ENCODE data around the gene BECN2. TPM values are rescaled to one million over a fixed set of nuclear protein-coding genes. Genes with fewer than 3 reads are reported as not detected.
"Not testable (repeated sequence)": the region's sequence is repeated elsewhere in the genome, so short reads cannot be mapped to it uniquely, and the experiment has no call there.

Gene BECN2
- total RNA-seq, 4 donors from 2014 or later: not detected

- no peaks in the 10 kb centered on the region for H3K36me3 ChIP-seq
- no peak for TF ChIP-seq EP300 (IDR thresholded peaks at IDR 0.05)
- no peak for TF ChIP-seq POLR2A (IDR thresholded peaks at IDR 0.05; ENCODE audit: low read depth)
- TF ChIP-seq, protein P1, sequence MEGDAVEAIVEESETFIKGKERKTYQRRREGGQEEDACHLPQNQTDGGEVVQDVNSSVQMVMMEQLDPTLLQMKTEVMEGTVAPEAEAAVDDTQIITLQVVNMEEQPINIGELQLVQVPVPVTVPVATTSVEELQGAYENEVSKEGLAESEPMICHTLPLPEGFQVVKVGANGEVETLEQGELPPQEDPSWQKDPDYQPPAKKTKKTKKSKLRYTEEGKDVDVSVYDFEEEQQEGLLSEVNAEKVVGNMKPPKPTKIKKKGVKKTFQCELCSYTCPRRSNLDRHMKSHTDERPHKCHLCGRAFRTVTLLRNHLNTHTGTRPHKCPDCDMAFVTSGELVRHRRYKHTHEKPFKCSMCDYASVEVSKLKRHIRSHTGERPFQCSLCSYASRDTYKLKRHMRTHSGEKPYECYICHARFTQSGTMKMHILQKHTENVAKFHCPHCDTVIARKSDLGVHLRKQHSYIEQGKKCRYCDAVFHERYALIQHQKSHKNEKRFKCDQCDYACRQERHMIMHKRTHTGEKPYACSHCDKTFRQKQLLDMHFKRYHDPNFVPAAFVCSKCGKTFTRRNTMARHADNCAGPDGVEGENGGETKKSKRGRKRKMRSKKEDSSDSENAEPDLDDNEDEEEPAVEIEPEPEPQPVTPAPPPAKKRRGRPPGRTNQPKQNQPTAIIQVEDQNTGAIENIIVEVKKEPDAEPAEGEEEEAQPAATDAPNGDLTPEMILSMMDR (IDR thresholded peaks at IDR 0.05): no peak
- TF ChIP-seq POLR2AphosphoS5 (IDR thresholded peaks at IDR 0.05): no peak
- H3K4me3 ChIP-seq: no peak overlapping the region
- H3K27me3 ChIP-seq: no peaks in the 10 kb centered on the region
- intact Hi-C loops (cut with DNase I): no loop called here
- DNase-seq (ENCODE audit: extremely low spot score): no peak
- H3K27ac ChIP-seq (replicated peaks in 1 of 4): no peak overlapping the region
- WGBS: 80% methylated on average over 1 of the region's 1 CpG
- H3K4me1 ChIP-seq: no peaks in the 10 kb centered on the region
- H3K9me3 ChIP-seq: no peaks in the 10 kb centered on the region
These were observed 22.4 kb downstream of the BECN2 start for GRCh38 chr1:241979926-241980325.

DNA sequence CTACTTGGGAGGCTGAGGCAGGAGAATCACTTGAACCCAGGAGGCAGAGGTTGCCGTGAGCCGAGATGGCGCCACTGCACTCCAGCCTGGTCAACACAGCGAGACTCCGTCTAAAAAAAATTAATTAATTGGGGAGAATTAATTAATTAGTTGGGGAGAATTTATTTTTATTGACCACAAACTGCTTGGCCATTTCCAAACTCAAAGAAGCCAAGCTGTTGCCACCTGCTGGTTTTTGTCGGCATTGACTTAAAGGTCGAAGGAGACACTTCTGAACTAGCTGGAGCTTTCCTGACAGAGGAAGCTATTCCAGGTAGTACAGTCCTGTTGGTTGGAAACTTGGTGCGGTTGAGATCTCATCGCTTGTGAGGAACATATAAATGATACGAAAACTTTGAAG, 28.2 kb downstream of the BECN2 start:
- Histone ChIP-seq H3K4me1 (no peaks in the 10 kb centered on the region), H3K4me3 (no peak overlapping the region), H3K27me3 (no peaks in the 10 kb centered on the region), H3K9me3 (no peaks in the 10 kb centered on the region), H3K36me3 (no peaks in the 10 kb centered on the region), H3K27ac (replicated peaks in 1 of 4) (no peak overlapping the region)
- no peak for TF ChIP-seq POLR2AphosphoS5 (IDR thresholded peaks at IDR 0.05)
- TF ChIP-seq, protein P1 (IDR thresholded peaks at IDR 0.05): peak in 2 of 3 experiments; percentile 10 to 26
- no peak for TF ChIP-seq POLR2A (IDR thresholded peaks at IDR 0.05; ENCODE audit: low read depth)
- TF ChIP-seq EP300 (IDR thresholded peaks at IDR 0.05): no peak
- intact Hi-C loops (cut with DNase I): no loop called here
- WGBS: 83% methylated on average over 10 of the region's 10 CpGs
- no peak for DNase-seq (ENCODE audit: extremely low spot score)

- DNase-seq (ENCODE audit: extremely low spot score); H3K4me3 ChIP-seq; intact Hi-C loops (cut with DNase I); H3K27ac ChIP-seq (replicated peaks in 1 of 4); H3K36me3 ChIP-seq; H3K9me3 ChIP-seq; H3K27me3 ChIP-seq; H3K4me1 ChIP-seq: not testable (repeated sequence)
- 80% methylated on average over 10 of the region's 10 CpGs for WGBS
These were observed 30.9 kb downstream of the BECN2 start for GRCh38 chr1:241988389-241988930.

GRCh38 chr1:241990040-241990439, 32.5 kb downstream of the BECN2 start:
- H3K27ac ChIP-seq (replicated peaks in 1 of 4): no peak overlapping the region
- intact Hi-C loops (cut with DNase I): no loop called here
- 61% methylated on average over 10 of the region's 10 CpGs for WGBS

DNA sequence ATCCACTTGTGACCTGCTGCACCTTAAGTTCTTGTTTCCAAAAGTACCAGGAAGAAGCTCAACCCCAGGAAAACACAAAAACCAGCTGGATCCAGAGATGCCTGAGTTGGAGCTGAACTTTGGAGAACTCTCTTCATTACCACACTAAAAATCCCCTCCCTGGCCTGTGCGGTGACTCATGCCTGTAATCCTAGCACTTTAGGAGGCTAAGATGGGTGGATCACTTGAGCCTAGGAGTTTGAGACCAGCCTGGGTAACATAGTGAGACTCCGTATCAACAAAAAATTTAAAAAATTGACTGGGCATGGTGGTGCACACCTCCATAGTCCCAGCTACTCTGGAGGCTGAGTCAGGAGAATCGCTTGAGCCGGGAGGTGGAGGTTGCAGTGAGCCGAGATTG, 35.2 kb downstream of the BECN2 start:
- Histone ChIP-seq H3K27me3 (no peaks in the 10 kb centered on the region), H3K36me3 (no peaks in the 10 kb centered on the region), H3K4me3 (no peak overlapping the region), H3K4me1 (no peaks in the 10 kb centered on the region), H3K27ac (replicated peaks in 1 of 4) (no peak overlapping the region), H3K9me3 (no peaks in the 10 kb centered on the region)
- 89% methylated on average over 5 of the region's 5 CpGs for WGBS
- TF ChIP-seq, protein P1 (IDR thresholded peaks at IDR 0.05): no peak
- TF ChIP-seq POLR2AphosphoS5 (IDR thresholded peaks at IDR 0.05): no peak
- intact Hi-C loops (cut with DNase I): no loop called here
- no peak for DNase-seq (ENCODE audit: extremely low spot score)

More at GRCh38 chr1:241990040-241990439, 32.5 kb downstream of the BECN2 start:
- Histone ChIP-seq H3K27me3 (no peaks in the 10 kb centered on the region), H3K36me3 (no peaks in the 10 kb centered on the region), H3K4me1 (no peaks in the 10 kb centered on the region), H3K9me3 (no peaks in the 10 kb centered on the region), H3K4me3 (no peak overlapping the region)
- TF ChIP-seq POLR2AphosphoS5 (IDR thresholded peaks at IDR 0.05) (peak in 1 of 2 donors; percentile 41), EP300 (IDR thresholded peaks at IDR 0.05) (no peak)
- TF ChIP-seq, protein P1 (IDR thresholded peaks at IDR 0.05): no peak
- DNase-seq (ENCODE audit: extremely low spot score): no peak
